Spinal cord (tissue), 10 donors: Measurements from ENCODE around the gene TAS2R31. TPM values are rescaled to one million over a fixed set of nuclear protein-coding genes. Genes with fewer than 3 reads are reported as not detected.
"Not testable (repeated sequence)": the region's sequence is repeated elsewhere in the genome, so short reads cannot be mapped to it uniquely, and the experiment has no call there.

ENCODE experiments used
- DNase-seq, 6 donors: peaks; one replicate each; pipeline versions ENCODE4 v3.0.0 to v3.0.0-alpha.2; 2013 to 2015; ENCODE audit warnings: low spot score in 6 of 6, low read depth in 4 of 6
- H3K27ac ChIP-seq: one replicate; pipeline ENCODE4 v1.5.1; 2013; ENCODE audit warnings: low read depth, low read length, control low read depth
- H3K27me3 ChIP-seq: one replicate; pipeline ENCODE4 v1.6.1; 2013; ENCODE audit warnings: low read length; ENCODE audit not compliant: control insufficient read depth, insufficient read depth
- H3K36me3 ChIP-seq: one replicate; pipeline ENCODE4 v1.6.1; 2013; ENCODE audit warnings: low read length; ENCODE audit not compliant: control insufficient read depth, insufficient read depth
- H3K4me1 ChIP-seq: one replicate; pipeline ENCODE4 v1.6.1; 2013; ENCODE audit warnings: low read length; ENCODE audit not compliant: control insufficient read depth, insufficient read depth
- H3K4me3 ChIP-seq: one replicate; pipeline ENCODE4 v1.5.1; 2013; ENCODE audit warnings: low read depth, low read length, control low read depth
- H3K9me3 ChIP-seq: one replicate; pipeline ENCODE4 v1.6.1; 2013; ENCODE audit warnings: low read length; ENCODE audit not compliant: control insufficient read depth, insufficient read depth
- WGBS: methylation state at CpG from one replicate; pipeline ENCODE4 v1.1.5; 2013; ENCODE audit warnings: missing lambda C conversion rate; ENCODE audit not compliant: insufficient coverage; 5-methylcytosine and 5-hydroxymethylcytosine counted together
- polyA plus RNA-seq, 2 donors: library from polyadenylated mRNA; unstranded; fragments of 120-200 nt; gene quantifications; one replicate each; pipeline ENCODE4 v1.2.1, GENCODE V29; 2013; ENCODE audit not compliant: insufficient read length in 2 of 2
- total RNA-seq, 2 donors: library from RNA; depleted of rRNA in 1 of 2; stranded (reverse); fragments of 120-200 nt in 1 of 2; fragments of >200 nt in 1 of 2; gene quantifications; one replicate each; pipeline versions ENCODE4 v1.2.3 to v1.2.4, GENCODE V29; 2013 to 2014
- donor health status: healthy.

TAS2R31 gene
- total and polyA plus RNA-seq, 4 donors, result 0.82 to 18.3 (median 4.7) TPM

DNA sequence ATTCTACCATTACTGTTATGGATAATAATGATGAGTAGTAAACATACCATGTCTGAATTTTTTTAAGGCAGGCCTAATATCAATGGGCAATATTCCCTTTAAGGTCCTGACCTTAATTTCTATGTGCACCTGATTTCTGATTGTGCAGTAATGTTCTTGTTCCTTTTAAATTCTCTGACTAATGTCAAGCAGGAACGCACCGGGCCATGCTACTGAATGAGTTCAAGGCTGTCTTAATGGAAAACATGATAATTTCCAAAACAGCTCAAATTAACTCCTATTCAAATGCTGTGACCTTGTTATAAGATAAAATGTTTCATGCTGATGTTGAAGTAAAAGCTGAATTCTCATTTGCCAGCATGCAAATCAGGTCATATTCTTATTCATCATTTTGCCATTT is 24.1 kb upstream of the TAS2R31 start:
- Histone ChIP-seq H3K27ac (no peak overlapping the region), H3K4me1 (no peaks in the 10 kb centered on the region), H3K36me3 (no peaks in the 10 kb centered on the region), H3K4me3 (no peak overlapping the region), H3K9me3 (peaks cover 5% of the 10 kb centered on the region), H3K27me3 (no peaks in the 10 kb centered on the region)
- no peak for DNase-seq
- no CpG with 5 or more reads among the region's 2 CpGs for WGBS

- H3K9me3 ChIP-seq, H3K36me3 ChIP-seq, DNase-seq, H3K4me1 ChIP-seq, H3K27me3 ChIP-seq, H3K4me3 ChIP-seq, H3K27ac ChIP-seq: not testable (repeated sequence)
- 100% methylated on average over 2 of the region's 7 CpGs for WGBS
Measured at GRCh38 chr12:11049806-11050531, 18.8 kb upstream of the TAS2R31 start.

- not testable (repeated sequence) for H3K9me3 ChIP-seq, H3K4me3 ChIP-seq, H3K27ac ChIP-seq, H3K27me3 ChIP-seq, H3K36me3 ChIP-seq, DNase-seq, H3K4me1 ChIP-seq
- 100% methylated on average over 1 of the region's 2 CpGs for WGBS
Measured at GRCh38 chr12:11041366-11041765, 10.2 kb upstream of the TAS2R31 start.

GRCh38 chr12:11040162-11040561 is 9.0 kb upstream of the TAS2R31 start:
- no peak for DNase-seq
- no peak overlapping the region for H3K4me3 ChIP-seq
- WGBS, result no CpG with 5 or more reads among the region's 1 CpG
- H3K36me3 ChIP-seq, result no peaks in the 10 kb centered on the region
- no peak overlapping the region for H3K27ac ChIP-seq
- H3K4me1 ChIP-seq, result no peaks in the 10 kb centered on the region
- H3K9me3 ChIP-seq, result no peaks in the 10 kb centered on the region
- no peaks in the 10 kb centered on the region for H3K27me3 ChIP-seq

DNA sequence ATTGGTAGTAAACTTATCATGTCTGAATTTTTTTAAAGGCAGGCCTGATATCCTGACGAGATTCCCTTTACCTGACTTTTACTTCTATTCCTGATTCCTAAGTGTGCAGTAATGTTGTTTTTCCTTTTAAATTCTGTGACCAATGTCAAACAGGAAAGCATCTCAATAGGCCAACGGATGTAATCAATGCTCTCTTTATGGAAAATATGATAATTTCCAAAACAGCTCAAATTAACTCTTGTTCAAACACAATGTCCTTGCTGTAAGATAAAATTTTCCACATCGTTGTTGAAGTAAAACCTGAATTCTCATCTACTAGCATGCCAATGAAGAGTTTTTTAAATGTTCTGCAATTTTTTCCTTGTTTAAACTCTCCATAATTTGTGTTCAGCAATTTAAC is 8.0 kb upstream of the TAS2R31 start:
- no peak for DNase-seq
- Histone ChIP-seq H3K9me3 (no peaks in the 10 kb centered on the region), H3K36me3 (no peaks in the 10 kb centered on the region), H3K4me1 (no peaks in the 10 kb centered on the region), H3K4me3 (no peak overlapping the region), H3K27me3 (no peaks in the 10 kb centered on the region), H3K27ac (no peak overlapping the region)
- no CpG with 5 or more reads among the region's 3 CpGs for WGBS

GRCh38 chr12:11033959-11034358 is 2.8 kb upstream of the TAS2R31 start:
- not testable (repeated sequence) for H3K36me3 ChIP-seq, DNase-seq, H3K27me3 ChIP-seq, H3K27ac ChIP-seq, H3K9me3 ChIP-seq, H3K4me1 ChIP-seq, H3K4me3 ChIP-seq
- WGBS, result no CpG with 5 or more reads among the region's 3 CpGs

DNA sequence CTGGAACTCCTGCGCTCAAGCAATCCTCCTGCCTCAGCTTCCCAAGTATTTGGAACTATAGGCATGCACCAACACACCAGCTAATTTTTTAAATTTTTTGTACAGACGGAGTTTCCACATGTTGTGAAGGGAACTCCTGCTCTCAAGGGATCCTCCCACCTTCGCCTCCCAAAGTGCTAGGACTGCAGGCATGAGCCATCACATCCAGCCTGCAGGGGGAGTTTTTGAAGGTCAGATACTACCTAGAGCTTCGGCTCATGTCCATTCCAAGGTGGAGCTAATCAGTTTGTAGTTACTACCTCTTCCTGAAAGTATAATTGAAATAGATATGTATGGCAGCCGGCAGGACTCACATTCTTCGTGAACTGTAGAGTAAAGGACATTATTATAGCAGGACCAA is 5.1 kb downstream of the TAS2R31 start:
- no peak for DNase-seq
- Histone ChIP-seq H3K27ac (no peak overlapping the region), H3K9me3 (peaks cover 2% of the 10 kb centered on the region), H3K4me1 (no peaks in the 10 kb centered on the region), H3K27me3 (no peaks in the 10 kb centered on the region), H3K36me3 (peaks cover 3% of the 10 kb centered on the region), H3K4me3 (no peak overlapping the region)
- WGBS, result 95% methylated on average over 4 of the region's 6 CpGs

DNA sequence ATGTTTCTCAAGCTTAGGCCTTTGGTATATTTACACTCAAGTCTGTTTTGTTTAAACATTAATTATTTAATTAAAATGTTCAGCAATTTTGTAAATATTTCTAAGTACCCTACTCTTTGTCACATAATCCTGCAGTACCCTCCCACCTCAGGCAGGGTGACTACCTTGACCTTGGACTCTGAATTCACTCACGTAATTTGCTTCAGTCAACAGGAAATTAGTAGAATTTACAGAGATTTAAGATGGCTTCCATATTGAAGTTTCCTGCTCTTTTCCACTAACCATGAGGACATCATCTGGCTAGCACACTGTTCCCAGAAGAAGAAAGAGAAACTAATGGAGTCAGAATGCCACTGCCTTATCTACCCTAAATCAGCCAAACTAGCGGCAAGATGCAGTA is 7.8 kb downstream of the TAS2R31 start:
- Histone ChIP-seq H3K4me3 (no peak overlapping the region), H3K9me3 (peaks cover 2% of the 10 kb centered on the region), H3K27me3 (no peaks in the 10 kb centered on the region), H3K4me1 (no peaks in the 10 kb centered on the region), H3K36me3 (peaks cover 3% of the 10 kb centered on the region), H3K27ac (no peak overlapping the region)
- no peak for DNase-seq
- no CpG with 5 or more reads among the region's 2 CpGs for WGBS

DNA sequence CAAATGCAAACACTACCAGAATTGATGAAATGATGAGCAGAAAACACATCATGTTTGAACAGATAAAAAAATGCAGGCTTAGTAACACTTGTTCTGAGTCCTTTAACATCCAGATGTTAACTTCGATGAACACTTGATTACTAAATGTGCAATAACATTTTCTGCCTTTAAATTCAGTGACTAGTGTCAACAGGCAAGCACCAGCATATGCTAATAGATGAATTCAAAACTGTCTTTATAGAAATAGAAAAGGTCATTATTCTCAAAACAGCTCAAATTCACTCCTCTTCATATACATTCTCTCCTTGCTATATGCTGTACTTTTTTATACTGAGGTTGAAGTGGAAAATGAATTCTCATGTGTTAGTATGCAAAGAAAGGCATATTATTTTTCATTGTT is 8.7 kb downstream of the TAS2R31 start, which contains the start of gene TAS2R19:
Gene TAS2R19 (minus strand): TSS at position 101 of the 400 bp plus-strand sequence. CDS start 49 bp downstream, at position 52.
- no peak within 1 kb of the TSS for H3K4me3 ChIP-seq
- no peak for DNase-seq
- H3K27me3 ChIP-seq, result no peaks in the 10 kb centered on the region
- H3K9me3 ChIP-seq, result peaks cover 2% of the 10 kb centered on the region
- no peaks in the 10 kb centered on the region for H3K36me3 ChIP-seq
- WGBS, result no CpG with 5 or more reads among the region's 1 CpG
- no peaks in the 10 kb centered on the region for H3K4me1 ChIP-seq
- no peak within 1 kb of the TSS for H3K27ac ChIP-seq

DNA sequence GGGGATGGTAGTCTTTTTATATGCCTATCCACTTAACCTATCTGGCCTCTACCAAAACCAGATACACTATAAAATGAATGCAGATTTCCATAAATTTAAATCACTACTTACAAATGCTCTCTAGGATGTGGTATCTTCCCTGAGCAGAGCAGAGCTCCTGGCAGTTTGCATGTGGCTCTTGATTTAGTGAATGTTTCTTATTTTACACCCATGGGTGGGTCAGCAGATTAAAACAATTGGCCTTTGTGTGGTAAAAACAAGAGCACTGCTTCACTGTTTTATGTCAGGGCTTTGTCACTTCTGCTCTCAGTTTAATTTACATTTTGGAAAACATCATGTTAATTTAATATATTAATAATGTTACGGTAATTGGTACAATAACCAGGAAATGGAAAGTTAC is 14.3 kb downstream of the TAS2R31 start:
- no peaks in the 10 kb centered on the region for H3K36me3 ChIP-seq
- no peak for DNase-seq
- no peaks in the 10 kb centered on the region for H3K9me3 ChIP-seq
- H3K27ac ChIP-seq, result no peak overlapping the region
- H3K27me3 ChIP-seq, result no peaks in the 10 kb centered on the region
- no peaks in the 10 kb centered on the region for H3K4me1 ChIP-seq
- WGBS, result no CpG with 5 or more reads among the region's 1 CpG
- H3K4me3 ChIP-seq, result no peak overlapping the region
